Activated T-cell treated with anti-CD3 and anti-CD28 coated beads for 24 hours (primary cell): Measurements from ENCODE around the gene DNAAF8.
"Not testable (repeated sequence)": the region's sequence is repeated elsewhere in the genome, so short reads cannot be mapped to it uniquely, and the experiment has no call there.

ENCODE experiments used
- DNase-seq: peaks from one replicate; pipeline ENCODE4 v3.0.0-alpha.2; 2020; ENCODE audit warnings: low read depth

DNAAF8 gene

DNA sequence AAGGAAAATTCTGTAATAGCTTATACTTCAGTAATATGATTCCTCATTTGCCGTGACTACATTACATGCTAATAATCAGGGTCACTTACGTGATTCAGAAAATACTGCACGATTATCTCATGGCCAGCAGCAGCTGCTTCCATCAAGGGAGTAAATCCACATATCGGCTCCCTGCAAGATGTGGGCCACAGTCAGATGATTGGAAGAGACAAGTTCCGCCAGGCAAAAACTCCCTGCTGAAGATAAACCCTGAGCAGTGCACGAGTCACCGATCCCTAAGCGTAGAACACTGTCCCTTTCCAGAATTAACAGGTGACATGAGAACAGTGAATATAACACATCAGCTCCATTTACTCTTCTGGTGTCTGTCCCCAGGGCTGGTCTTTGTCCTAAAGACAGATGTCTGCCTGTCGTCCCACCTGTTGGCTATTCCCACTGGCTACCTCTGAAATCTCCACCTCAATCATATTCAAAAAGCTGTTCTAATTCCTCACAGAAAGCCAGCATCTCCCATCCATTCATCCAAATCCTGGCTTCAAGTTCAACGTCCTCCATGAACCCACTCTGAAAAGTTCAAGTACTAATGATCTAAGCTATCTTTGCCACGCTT is 9.6 kb upstream of the DNAAF8 start:
- DNase-seq: no peak

DNA sequence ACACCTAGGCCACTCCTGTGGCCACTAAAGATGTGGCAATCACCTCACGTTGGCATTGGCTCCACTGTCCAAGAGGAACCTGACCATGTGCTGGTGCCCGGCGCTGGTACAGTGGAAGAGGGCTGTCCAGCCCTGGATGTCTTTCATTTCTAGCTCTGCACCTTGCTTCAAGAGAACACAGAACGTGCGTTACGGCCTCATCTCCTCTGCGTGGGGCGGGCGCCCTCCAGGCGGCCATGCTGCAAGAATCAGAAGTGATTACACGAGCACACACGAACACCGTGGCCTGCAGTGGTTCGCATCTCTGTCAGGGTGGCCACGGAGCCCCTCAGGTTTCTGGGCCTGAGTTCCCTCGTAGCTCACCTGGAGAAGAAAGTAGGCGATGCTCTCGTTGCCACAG is 7.7 kb upstream of the DNAAF8 start:
- DNase-seq: no peak

DNA sequence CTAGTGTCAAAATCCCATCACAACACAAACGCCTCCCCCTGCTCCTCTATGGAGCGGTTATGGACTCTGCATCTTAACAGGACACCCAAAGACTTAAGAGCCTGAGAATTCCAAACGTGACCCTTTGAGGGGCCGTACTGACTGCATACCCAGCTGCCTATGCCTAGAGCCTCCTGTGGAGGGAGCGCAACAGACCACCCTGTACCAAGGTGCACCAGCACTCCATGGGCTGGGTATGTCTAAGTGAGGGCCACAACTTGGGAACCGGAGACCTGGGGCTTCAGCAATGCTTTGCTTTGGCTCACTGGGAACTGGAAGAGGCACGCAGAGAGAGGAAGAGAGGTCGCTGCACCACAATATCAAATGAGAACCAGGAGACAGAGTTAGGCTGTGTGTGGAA is 5.7 kb upstream of the DNAAF8 start:
- no peak for DNase-seq

DNA sequence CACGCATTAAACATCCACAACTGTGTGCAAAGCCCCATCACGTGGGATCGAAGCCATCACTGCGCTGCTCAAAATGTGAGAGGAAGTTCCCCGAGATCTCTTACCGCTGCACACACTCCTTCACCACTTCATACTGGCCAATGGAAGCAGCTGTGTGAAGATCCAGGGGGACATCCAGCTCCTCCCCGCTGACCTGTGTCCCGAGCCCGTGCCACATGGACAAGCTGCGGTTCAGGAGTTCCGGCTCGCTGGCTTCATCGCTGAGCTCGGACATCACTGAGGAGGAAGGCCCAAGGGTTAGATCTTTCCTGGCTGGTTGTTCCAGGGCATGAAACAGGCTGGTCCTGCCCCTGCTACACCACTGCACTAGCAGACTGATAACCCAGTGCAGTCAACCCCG is 4.5 kb upstream of the DNAAF8 start:
- no peak for DNase-seq

DNA sequence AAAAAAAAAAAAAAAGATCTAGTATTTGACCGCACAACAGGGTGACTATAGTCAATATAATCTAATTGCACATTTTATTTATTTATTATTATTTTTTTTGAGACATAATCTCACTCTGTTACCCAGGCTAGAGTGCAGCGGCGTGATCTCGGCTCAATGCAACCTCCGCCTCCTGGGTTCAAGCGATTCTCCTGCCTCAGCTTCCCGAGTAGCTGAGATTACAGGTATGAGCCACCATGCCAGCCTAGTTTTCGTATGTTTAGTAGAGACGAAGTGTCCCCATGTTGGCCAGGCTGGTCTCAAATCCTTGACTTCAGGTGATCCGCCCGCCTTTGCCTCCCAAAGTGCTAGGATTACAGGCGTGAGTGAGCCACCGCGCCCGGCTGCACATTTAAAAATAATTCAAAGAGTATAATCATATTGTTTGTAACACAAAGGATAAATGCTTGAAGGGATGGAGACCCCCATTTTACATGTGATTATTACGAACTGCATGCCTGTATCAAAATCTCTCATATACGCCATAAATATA is 1.1 kb upstream of the DNAAF8 start:
- DNase-seq: no peak

DNA sequence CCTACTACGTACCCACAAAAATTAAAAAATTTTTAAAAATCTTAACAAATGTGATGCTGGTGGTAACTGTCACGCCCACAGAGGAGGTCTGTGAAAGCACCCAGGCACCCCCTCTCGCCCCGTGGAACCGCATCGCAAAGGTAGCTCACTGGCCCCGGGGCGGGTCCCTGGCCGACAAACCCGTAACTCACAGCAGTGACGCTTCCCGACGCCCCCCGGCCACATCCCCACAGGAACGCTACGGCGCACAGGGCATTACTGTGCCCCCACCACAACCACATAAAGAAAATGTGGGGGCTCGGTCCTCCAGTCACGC is 632 bp upstream of the DNAAF8 start:
- no peak for DNase-seq

DNA sequence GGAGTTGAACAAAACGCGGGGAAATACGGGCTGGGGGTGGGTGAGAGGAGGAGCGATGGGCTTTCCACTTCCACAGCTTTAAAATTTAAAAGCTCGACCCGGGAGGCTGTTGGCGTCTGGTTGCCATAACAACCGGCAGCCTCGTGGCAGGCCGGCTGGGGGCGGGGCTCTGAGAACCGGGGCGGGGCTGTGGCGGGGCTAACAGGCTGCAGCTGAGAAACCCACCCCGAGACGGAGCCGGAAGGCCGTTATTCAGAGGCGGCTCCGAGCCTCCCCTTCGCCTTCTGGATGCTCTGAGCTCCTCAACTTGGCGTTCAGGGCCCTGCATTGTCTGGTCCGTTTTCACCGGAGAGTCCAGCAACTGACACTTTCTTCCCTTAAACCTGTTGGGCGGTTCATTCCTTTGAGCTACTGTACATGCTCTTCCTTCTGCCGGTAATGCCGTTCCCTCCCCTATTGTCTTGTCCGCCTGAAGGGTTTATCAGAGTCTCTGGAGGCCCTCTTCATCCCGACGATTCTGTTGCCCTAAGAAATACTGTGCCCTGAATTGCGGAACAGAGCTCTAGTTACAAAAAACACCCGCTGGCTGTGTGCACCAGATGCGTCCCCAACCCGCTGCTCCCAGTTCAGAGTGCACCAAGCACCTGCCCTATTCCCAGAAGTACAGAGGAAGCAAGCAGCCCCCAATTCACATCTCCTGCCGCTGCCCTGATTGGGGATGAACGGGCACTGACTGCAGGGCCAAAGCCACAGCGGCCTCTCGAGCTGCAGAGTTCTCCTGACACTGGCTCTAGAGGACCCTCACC is 596 bp downstream of the DNAAF8 start:
- DNase-seq: peak; percentile 90

DNA sequence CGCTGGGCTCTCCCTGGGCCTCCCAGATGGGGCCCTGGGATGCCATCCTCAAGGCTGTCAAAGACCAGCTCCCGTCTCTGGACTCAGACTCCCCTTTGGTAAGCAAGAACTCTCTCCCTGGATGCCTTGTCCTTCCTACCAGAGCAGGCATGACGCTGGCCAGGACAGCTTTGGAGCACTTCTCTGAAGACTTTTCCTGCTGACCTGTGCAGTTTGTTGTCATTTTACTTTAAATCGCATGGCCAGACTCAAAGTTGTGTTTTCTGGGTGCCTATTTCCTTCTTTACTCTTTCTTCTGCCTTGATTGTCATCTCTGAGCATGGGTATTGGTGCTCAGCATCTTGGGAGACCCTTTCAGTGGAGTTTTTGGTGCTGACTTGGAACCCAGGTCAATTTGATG is 2.2 kb downstream of the DNAAF8 start:
- no peak for DNase-seq

DNA sequence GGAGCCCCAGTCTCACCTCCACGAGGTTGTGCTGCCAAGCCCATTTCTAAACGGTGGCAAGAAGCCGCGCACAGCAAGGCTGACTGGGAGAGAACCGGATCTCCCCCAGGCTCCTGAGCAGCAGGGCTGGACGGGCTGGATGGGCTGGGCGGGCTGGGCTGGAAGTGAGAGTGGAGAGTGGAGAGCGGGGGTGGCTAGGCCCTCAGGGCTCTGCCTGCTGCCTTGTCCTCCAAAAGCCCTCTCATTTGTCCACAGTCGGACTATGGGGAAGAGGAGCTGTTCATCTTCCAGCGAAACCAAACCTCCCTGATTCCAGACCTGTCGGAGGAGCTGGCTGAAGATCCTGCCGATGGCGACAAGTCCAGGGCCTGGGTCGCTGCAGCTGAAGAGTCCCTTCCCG is 3.2 kb downstream of the DNAAF8 start:
- no peak for DNase-seq

DNA sequence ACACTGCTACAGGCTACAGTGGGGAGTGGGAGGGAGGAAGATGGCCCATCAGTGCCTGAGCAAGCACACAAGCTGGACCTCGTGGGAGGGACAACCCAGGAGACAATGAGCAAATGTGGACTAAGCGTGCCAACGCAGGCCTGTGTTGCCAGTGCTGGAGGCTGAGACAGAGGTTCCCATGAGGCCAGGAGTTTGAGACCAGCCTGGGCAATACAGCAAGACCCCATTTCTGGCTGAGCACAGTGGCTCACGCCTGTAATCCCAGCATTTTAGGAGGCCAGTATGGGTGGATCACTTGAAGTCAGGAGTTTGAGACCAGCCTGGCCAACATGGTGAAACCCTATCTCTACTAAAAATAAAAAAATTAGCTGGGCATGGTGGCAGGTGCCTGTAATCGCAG is 4.0 kb downstream of the DNAAF8 start:
- DNase-seq: not testable (repeated sequence)

DNA sequence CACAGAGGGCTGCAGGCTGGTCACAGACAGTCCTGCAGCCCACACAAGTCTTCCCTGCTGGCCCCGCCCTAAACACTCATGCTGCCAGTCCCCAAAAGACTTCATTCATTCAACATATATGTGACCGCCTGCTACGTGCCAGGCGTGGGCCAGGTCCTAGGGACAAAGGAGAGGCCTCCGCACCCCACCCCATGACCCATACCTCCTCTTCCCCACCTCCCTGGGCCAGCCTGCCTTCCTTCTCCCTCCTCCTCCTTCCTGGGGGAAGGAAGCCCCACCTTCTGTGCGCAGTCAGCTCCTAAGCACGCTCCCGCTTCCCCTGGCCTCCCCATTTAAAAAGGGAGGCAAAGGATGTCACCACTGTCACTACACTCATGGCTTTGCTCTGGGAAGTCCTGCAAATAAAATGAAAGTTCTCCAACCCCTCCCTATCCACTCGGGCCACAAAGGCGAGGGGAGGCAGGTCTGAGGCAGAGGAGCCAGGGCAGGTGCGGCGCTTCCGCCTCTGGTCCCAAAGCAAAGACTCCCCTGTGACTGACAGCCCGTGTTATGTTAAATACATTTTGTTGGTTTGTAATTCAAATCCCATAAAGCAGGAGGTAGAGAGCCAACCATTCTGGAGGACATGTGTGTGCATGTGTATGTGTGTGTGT is 9.0 kb downstream of the DNAAF8 start:
- no peak for DNase-seq

DNA sequence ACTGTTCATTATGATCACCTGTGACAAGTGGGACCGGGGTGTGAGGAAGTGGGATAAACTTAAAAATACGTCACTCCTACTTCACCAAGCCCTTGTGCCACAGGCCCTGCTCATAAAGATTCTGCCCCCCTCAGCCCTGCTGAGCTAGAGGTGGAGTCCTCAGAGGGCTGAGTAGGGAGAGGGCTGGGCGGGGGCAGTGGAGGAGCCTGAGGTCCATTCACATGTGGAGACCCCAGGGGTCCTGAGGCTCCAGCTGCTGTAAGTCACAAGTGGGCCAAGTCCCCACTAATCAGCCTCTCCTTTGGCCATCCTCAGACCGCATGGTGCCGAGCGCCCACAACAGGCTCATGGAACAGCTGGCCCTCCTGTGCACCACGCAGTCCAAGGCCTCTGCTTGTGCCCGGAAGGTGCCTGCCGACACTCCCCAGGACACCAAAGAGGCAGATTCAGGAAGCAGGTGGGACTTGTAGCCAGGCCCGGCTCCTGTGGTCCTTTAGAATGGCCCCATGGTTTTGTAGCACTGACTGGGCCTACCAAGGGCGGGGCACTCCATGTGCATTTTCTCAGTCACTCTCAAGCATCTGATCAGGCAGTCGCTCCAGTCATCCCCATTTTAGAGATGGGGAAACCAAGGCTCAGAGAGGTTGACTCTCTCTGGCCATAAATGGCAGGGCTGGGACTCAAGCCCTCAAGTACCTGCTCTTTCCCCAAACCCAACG is 10.4 kb downstream of the DNAAF8 start:
- no peak for DNase-seq

DNA sequence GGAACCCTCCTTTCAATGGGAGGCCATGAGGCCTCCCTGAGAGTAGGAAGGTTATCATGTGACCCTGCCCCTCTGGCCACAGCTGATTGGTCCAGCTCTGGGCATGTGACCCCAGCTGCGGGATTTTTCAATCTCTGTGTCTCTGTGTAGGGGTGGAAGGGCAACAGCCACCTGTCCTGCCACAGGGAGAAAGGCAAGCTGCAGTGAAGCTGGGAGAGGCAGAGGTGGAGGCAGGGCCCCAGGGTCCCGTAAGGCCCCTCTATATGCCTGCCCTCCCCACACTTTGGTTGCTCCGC is 10.9 kb downstream of the DNAAF8 start:
- no peak for DNase-seq

DNA sequence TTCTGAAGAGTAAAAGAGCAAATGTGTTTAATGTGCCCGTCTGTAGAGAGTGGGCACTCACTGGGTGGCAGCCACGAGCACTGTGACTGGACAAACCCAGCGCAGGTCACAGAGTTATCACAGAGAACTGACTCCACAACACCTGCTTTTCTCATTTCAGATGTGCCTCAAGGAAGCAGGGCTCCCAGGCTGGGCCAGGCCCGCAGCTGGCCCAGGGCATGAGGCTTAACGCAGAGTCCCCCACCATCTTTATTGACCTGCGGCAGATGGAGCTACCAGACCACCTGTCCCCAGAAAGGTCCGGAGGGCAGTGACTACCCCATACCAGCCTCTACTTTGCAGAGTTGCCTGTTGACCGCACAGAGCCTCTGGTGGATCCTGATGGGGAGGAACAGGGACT is 11.9 kb downstream of the DNAAF8 start:
- DNase-seq: no peak

DNA sequence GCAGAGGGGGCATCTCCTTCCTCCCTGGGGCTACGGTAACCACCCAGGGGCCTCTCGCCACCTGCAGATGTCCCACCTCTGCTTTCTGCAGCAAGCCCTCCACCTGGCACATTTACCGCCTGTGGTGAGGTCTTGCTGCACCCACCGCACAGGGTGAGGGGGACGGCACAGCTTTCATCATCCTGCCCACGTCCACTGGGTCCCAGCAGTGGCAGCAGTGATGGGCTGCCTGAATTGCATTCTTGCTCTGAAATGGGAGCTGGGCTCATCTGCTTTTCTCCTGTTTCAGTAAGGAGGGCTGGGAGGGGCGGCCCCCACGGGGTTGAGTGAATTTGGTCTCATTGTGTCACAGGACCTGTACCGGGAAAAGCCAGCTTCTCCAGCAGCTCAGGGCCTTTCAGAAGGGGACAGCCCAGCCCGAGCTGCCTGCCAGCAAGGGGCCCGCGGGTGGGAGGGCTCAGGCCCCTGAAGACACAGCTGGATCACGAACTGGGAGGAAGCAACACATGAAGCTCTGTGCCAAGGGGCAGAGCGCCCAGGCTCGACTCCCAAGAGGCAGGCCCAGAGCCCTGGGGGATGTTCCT is 12.7 kb downstream of the DNAAF8 start:
- no peak for DNase-seq

DNA sequence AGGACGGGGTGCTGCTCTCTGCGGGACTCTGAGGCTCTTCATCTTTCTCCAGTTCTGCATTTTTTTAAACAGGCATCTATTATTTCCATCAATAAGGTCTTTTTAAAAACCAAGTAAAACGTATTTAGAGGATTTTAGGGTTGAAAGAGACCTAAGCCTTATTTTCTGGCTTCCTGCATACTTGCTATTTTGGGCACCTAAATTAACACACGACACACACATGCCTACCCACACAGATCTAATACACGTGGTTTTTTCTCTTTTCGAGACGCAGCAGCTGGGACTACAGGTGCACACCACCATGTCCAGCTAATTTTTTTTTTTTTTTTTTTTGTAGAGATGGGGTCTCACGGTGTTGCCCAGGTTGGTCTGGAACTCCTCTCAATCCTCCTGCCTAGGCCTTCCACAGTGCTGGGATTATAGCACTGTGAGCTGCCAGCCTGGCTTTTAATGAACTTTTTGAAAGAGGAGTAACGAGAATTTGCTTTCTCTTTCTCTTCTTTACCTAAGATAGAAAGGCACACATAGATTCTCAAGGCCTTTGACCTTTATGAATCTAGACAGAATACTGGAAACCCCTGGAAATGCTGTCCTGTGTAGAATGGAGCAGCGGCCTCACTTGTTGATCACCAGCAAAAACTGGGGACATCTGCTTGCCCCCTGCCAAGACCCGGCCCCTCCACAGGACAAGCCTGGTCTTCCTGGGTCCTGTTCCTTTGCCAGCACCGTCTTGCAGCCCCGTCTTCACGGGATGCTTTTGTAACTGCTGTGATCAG is 13.8 kb downstream of the DNAAF8 start:
- no peak for DNase-seq

DNA sequence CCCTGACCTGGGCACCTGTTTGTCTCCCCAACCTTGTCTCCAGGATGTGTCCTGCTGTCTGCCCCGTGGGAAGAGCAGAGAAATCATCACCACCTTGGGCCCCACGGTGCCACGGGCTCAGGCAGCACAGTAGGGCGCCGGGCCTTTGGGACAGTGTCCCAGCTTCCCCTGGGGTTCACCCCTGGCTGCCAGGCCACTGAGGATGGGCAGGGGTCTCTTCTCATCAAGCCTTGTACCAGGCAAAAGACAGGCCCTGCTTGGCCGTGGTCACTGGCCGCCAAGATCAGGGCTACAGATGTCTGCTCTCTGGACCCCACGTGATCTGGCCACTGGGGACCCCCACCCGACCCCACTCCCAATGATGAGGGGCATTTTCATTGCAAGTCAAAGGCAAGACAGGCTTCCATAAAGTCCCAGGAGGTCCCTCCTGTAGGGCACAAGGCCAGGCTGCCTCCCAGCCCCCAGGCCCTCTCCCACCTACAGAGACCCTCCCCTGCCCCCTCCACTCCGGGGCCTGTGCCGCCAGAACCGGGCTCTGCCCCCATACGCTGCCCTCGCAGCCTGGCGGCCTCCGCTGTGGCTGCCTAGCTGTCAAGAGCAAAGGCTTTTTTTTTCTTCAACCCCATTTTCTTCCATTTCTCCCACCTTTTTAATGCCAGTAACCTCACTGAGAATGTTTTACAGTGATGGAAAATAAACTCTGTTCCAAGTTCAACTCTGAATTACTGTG is 14.5 kb downstream of the DNAAF8 start:
- no peak for DNase-seq

DNA sequence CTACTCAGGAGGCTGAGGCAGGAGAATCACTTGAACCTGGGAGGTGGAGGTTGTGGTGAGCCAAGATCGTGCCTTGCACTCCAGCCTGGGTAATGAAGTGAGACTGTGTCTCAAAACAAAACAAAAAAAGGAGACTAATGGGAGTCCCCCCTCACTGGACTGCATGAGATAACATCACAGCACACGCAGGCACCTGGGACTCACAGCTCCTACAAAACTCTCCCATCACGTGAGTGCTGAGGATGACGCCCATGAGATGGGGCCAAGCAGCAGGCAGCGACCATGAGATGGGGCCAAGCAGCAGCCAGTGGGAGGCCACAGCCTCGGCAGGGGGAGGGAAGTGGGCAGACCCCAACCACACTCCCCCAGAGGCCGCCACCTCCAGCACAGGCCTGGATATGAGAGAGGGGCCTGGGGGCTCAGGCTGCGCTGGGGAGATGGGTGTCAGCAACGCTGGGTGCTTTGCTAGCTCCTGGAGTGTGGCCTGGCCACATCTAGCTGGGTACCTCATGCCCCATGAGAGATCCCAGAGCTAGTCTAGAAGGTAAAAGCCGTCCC is 15.4 kb downstream of the DNAAF8 start:
- DNase-seq: no peak

DNA sequence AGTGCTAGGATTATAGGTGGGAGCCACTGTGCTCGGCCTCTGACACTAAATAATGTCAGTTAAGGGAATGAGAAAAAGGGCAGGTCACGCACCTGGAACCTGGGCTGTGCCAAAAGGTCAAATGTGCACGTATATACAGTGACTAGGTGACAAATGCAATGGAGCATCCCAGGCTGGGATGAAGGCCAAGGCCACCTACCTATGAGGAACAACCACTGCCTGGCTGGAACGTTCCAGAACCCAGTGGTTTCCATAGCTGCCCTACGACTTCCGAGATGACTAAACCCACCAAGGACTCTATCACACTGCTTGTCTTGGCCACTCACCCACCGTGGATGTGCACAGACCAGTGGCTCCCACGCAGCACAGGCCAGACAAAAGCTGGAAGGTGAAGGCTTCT is 16.6 kb downstream of the DNAAF8 start:
- DNase-seq: no peak

DNA sequence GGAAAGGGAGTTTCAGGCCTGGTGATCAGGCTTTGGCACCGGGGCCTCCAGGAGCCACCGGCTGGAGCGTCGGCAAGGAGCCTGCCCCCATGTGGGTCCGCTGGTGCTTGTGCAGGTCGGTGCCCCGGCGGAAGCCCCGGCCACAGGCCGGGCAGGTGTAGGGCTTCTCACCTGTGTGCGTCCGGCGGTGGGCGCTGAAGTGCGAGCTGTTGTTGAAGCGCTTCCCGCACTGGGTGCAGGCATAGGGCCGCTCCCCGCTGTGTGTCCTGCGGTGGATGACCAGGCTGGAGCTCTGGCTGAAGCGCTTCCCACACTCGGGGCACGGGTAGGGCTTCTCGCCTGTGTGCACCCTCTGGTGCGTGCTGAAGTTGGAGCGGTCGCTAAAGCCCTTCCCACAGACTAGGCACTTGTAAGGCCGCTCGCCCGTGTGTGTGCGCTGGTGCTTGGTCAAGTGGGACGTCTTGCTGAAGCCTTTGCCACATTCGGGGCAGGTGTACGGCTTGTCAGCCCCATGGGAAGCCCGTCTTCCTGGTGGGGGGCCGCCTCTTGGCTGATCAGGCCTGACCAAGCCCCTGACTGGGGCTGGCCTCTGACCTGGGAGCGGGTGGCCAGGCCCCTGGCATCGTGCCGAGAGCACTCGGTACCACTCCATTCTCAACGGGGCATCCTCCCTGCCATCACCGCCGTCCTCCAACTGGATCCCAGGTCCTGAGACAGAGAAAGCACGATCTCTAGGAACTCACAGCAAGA is 18.2 kb downstream of the DNAAF8 start:
- no peak for DNase-seq
